H1 (cell line): ENCODE data around the gene DIP2C. TPM values are rescaled to one million over a fixed set of nuclear protein-coding genes. Genes with fewer than 3 reads are reported as not detected.

Experiments used
- CTCF ChIA-PET: fragments of 300-600 bp; sonication (Branson Sonifier 250); formaldehyde crosslinking; loops from one replicate; lab custom pipeline; 2021; ENCODE audit not compliant: partially characterized antibody; lab: Charles Lee
- POLR2A ChIA-PET: fragments of 300-600 bp; sonication (Branson Sonifier 250); formaldehyde crosslinking; loops from one replicate; lab custom pipeline; 2021; ENCODE audit warnings: inconsistent platforms; ENCODE audit not compliant: partially characterized antibody; lab: Charles Lee
- DNase-seq, 2 experiments: peaks; one replicate each; pipeline versions ENCODE4 v3.0.0 to v3.0.0-alpha.2; 2010 to 2022; ENCODE audit warnings: low spot score in 2 of 2, low read depth in 1 of 2, mixed read lengths in 1 of 2
- FAIRE-seq: peaks from 2 replicates; lab custom pipeline; 2011; peaks lifted over from hg19 to GRCh38; lab: Jason Lieb, UNC
- H2AFZ ChIP-seq: 2 replicates; pipeline ENCODE4 v1.8.1; 2012; ENCODE audit warnings: low read length, inconsistent platforms
- H2AK5ac ChIP-seq: 2 replicates; pipeline ENCODE4 v1.6.1; 2013; ENCODE audit warnings: low read depth, low read length
- H2BK120ac ChIP-seq: replicated peaks from 2 replicates; pipeline ENCODE3; 2013; ENCODE audit warnings: low read depth, low read length, inconsistent platforms
- H2BK12ac ChIP-seq: 2 replicates; pipeline ENCODE4 v1.6.1; 2013; ENCODE audit warnings: low read depth, low read length
- H2BK15ac ChIP-seq: 2 replicates; pipeline ENCODE4 v1.6.1; 2013; ENCODE audit warnings: low read length
- H2BK20ac ChIP-seq: 2 replicates; pipeline ENCODE4 v1.6.1; 2013; ENCODE audit warnings: low read length
- H2BK5ac ChIP-seq: 2 replicates; pipeline ENCODE4 v1.6.1; 2013; ENCODE audit warnings: low read depth, low read length
- H3K14ac ChIP-seq: 2 replicates; pipeline ENCODE4 v1.6.1; 2013; ENCODE audit warnings: inconsistent platforms; ENCODE audit not compliant: insufficient read length
- H3K18ac ChIP-seq: 2 replicates; pipeline ENCODE4 v1.6.1; 2013; ENCODE audit warnings: low read length; ENCODE audit errors: extremely low read depth
- H3K23ac ChIP-seq: 2 replicates; pipeline ENCODE4 v1.6.1; 2013; ENCODE audit warnings: inconsistent platforms; ENCODE audit not compliant: insufficient read length
- H3K23me2 ChIP-seq: 2 replicates; pipeline ENCODE4 v1.6.1; 2013; ENCODE audit warnings: low read depth, low read length
- H3K27ac ChIP-seq: 2 replicates; pipeline ENCODE4 v1.6.1; 2011; ENCODE audit warnings: low read depth, low read length, inconsistent platforms
- H3K27me3 ChIP-seq, 4 experiments: replicated peaks in 1 of 4; 1 replicate in 1 of 4; 2 replicates in 3 of 4; pipeline versions ENCODE4 v1.6.1 to v1.8.1; 2011 to 2013; ENCODE audit warnings: low read length in 3 of 4, mild to moderate bottlenecking in 3 of 4, inconsistent platforms in 2 of 4, mixed read lengths in 2 of 4, moderate library complexity in 1 of 4; ENCODE audit not compliant: control insufficient read depth in 3 of 4, insufficient read depth in 3 of 4; ENCODE audit errors: extremely low read depth in 1 of 4
- H3K36me3 ChIP-seq, 4 experiments: 2 replicates each; pipeline versions ENCODE4 v1.6.1 to v1.8.1; 2011 to 2013; ENCODE audit warnings: mild to moderate bottlenecking in 4 of 4, low read length in 3 of 4, moderate library complexity in 2 of 4, control low read depth in 1 of 4, inconsistent platforms in 1 of 4; ENCODE audit not compliant: insufficient read depth in 4 of 4, control insufficient read depth in 2 of 4
- H3K4ac ChIP-seq: replicated peaks from 2 replicates; pipeline ENCODE3; 2013; ENCODE audit warnings: low read length, low read depth, mixed read lengths, inconsistent platforms; ENCODE audit not compliant: insufficient read length
- H3K4me1 ChIP-seq, 4 experiments: replicated peaks in 1 of 4; 1 replicate in 1 of 4; 2 replicates in 3 of 4; pipeline versions ENCODE4 v1.6.1 to v1.8.1; 2011 to 2013; ENCODE audit warnings: low read length in 3 of 4, inconsistent platforms in 2 of 4, mixed read lengths in 1 of 4; ENCODE audit not compliant: insufficient read depth in 4 of 4, control insufficient read depth in 3 of 4
- H3K4me2 ChIP-seq, 2 experiments: 2 replicates each; pipeline versions ENCODE4 v1.6.1 to v1.8.1; 2011 to 2013; ENCODE audit warnings: low read depth in 2 of 2, low read length in 2 of 2, control low read depth in 1 of 2, inconsistent platforms in 1 of 2, mild to moderate bottlenecking in 1 of 2; ENCODE audit not compliant: insufficient read depth in 1 of 2
- H3K4me3 ChIP-seq, 4 experiments: fragments of 200-600, 300-600 bp in 1 of 4; sonication (generic), shearing (Covaris generic), sonication (Bioruptor Twin) in 1 of 4; 2 replicates each; pipeline versions ENCODE4 v1.5.1 to v1.8.1; 2011 to 2016; ENCODE audit warnings: low read length in 4 of 4, low read depth in 3 of 4, control low read depth in 2 of 4, inconsistent platforms in 2 of 4, mild to moderate bottlenecking in 2 of 4, mixed read lengths in 1 of 4, moderate library complexity in 1 of 4; ENCODE audit not compliant: insufficient read depth in 2 of 4; ENCODE audit errors: extremely low read depth in 1 of 4
- H3K56ac ChIP-seq: replicated peaks from 2 replicates; pipeline ENCODE3; 2013; ENCODE audit warnings: low read depth, mild to moderate bottlenecking, mixed read lengths, low read length, inconsistent platforms; ENCODE audit not compliant: insufficient read length
- H3K79me1 ChIP-seq: 2 replicates; pipeline ENCODE4 v1.6.1; 2013; ENCODE audit warnings: low read depth, low read length, control low read depth
- H3K79me2 ChIP-seq, 2 experiments: 2 replicates each; pipeline versions ENCODE4 v1.6.1 to v1.8.1; 2012 to 2013; ENCODE audit warnings: low read length in 2 of 2, mild to moderate bottlenecking in 2 of 2, inconsistent platforms in 1 of 2; ENCODE audit not compliant: insufficient read depth in 2 of 2, control insufficient read depth in 1 of 2
- H3K9ac ChIP-seq, 4 experiments: replicated peaks in 1 of 4; 1 replicate in 1 of 4; 2 replicates in 3 of 4; pipeline versions ENCODE4 v1.6.1 to v1.8.1; 2011 to 2013; ENCODE audit warnings: low read depth in 3 of 4, low read length in 3 of 4, control low read depth in 2 of 4, mild to moderate bottlenecking in 2 of 4, moderate library complexity in 2 of 4, inconsistent platforms in 1 of 4; ENCODE audit errors: extremely low read depth in 1 of 4
- H3K9me3 ChIP-seq, 2 experiments: 2 replicates each; pipeline versions ENCODE4 v1.6.1 to v1.8.1; 2012 to 2013; ENCODE audit warnings: mild to moderate bottlenecking in 2 of 2, moderate library complexity in 2 of 2, control low read depth in 1 of 2, inconsistent platforms in 1 of 2, low read depth in 1 of 2, low read length in 1 of 2, mixed read lengths in 1 of 2; ENCODE audit not compliant: insufficient read depth in 2 of 2
- H4K20me1 ChIP-seq, 2 experiments: replicated peaks in 1 of 2; 2 replicates each; pipeline versions ENCODE3 to v1.8.1; 2011 to 2013; ENCODE audit warnings: inconsistent platforms in 2 of 2, low read length in 2 of 2, mild to moderate bottlenecking in 1 of 2; ENCODE audit not compliant: insufficient read depth in 2 of 2, control insufficient read depth in 1 of 2
- H4K5ac ChIP-seq: 2 replicates; pipeline ENCODE4 v1.6.1; 2013; ENCODE audit warnings: low read length, low read depth, mixed read lengths, inconsistent platforms; ENCODE audit not compliant: insufficient read length
- H4K8ac ChIP-seq: 2 replicates; pipeline ENCODE4 v1.8.0; 2013; ENCODE audit warnings: mild to moderate bottlenecking, moderate library complexity, low read length, inconsistent platforms; ENCODE audit not compliant: insufficient read depth; ENCODE audit errors: extremely low read depth
- H4K91ac ChIP-seq: replicated peaks from 2 replicates; pipeline ENCODE3; 2013; ENCODE audit warnings: low read length, mixed read lengths, inconsistent platforms; ENCODE audit not compliant: insufficient read length
- ATF3 ChIP-seq: IDR thresholded peaks from 2 replicates; pipeline ENCODE4 v1.6.1; 2011; ENCODE audit warnings: low read depth, mild to moderate bottlenecking, low read length; ENCODE audit not compliant: insufficient read depth
- BCL11A ChIP-seq, 2 experiments: IDR thresholded peaks; one replicate each; pipeline ENCODE4 v1.6.1; 2011; ENCODE audit warnings: low read depth in 2 of 2, low read length in 2 of 2, mild to moderate bottlenecking in 2 of 2
- BRCA1 ChIP-seq: IDR thresholded peaks from 2 replicates; pipeline ENCODE4 v1.6.1; 2012; ENCODE audit warnings: low read depth, low read length, improper control_type of control experiment
- CBX5 ChIP-seq: fragments of 300-800, 300-1000 bp; sonication (generic); IDR thresholded peaks from 2 replicates; pipeline ENCODE4 v1.7.1; 2016; ENCODE audit warnings: antibody characterized with exemption, low read length, low read depth
- CHD1 ChIP-seq: IDR thresholded peaks from 2 replicates; pipeline ENCODE4 v1.6.1; 2012; ENCODE audit warnings: low read depth, low read length, improper control_type of control experiment
- FOSL1 ChIP-seq: IDR thresholded peaks from 2 replicates; pipeline ENCODE4 v1.6.1; 2011; ENCODE audit warnings: mild to moderate bottlenecking, low read depth, low read length, moderate library complexity; ENCODE audit not compliant: insufficient read depth
- HDAC2 ChIP-seq, 2 experiments: fragments of 300-600 bp in 1 of 2; sonication (generic) in 1 of 2; IDR thresholded peaks; 2 replicates each; pipeline ENCODE4 v1.6.1; 2011 to 2012; ENCODE audit warnings: low read depth in 2 of 2, low read length in 2 of 2, mild to moderate bottlenecking in 2 of 2, moderate library complexity in 2 of 2, borderline replicate concordance in 1 of 2, inconsistent platforms in 1 of 2
- JUN ChIP-seq: IDR thresholded peaks from 2 replicates; pipeline ENCODE4 v1.6.1; 2011; ENCODE audit warnings: low read depth, mild to moderate bottlenecking, improper control_type of control experiment, low read length
- NRF1 ChIP-seq: IDR thresholded peaks from 2 replicates; pipeline ENCODE4 v1.6.1; 2011; ENCODE audit warnings: mild to moderate bottlenecking, low read depth, low read length, improper control_type of control experiment
- POLR2A ChIP-seq, 2 experiments: IDR thresholded peaks; 1 replicate in 1 of 2; 2 replicates in 1 of 2; pipeline ENCODE4 v1.6.1; 2011; ENCODE audit warnings: low read depth in 2 of 2, low read length in 2 of 2, mild to moderate bottlenecking in 2 of 2; ENCODE audit errors: control extremely low read depth in 1 of 2
- POLR2AphosphoS5 ChIP-seq: IDR thresholded peaks from 2 replicates; pipeline ENCODE4 v1.6.1; 2011; ENCODE audit warnings: low read depth, low read length
- RFX5 ChIP-seq: IDR thresholded peaks from 2 replicates; pipeline ENCODE4 v1.6.1; 2011; ENCODE audit warnings: low read depth, low read length, improper control_type of control experiment, borderline replicate concordance
- SAP30 ChIP-seq: fragments of 300-600 bp; sonication (generic); IDR thresholded peaks from 2 replicates; pipeline ENCODE4 v1.7.1; 2012; ENCODE audit warnings: low read length, moderate library complexity, mild to moderate bottlenecking, inconsistent platforms; ENCODE audit not compliant: insufficient read depth, insufficient replicate concordance
- SP2 ChIP-seq: IDR thresholded peaks from 2 replicates; pipeline ENCODE4 v1.6.1; 2012; ENCODE audit warnings: mild to moderate bottlenecking, low read length, inconsistent platforms
- WGBS, 2 experiments: shearing (Covaris generic) in 1 of 2; methylation state at CpG; one replicate each; pipeline versions ENCODE4 v1.1.6 to v1.1.7; 2013 to 2015; ENCODE audit warnings: low lambda C conversion rate in 2 of 2, mixed read lengths in 2 of 2, inconsistent platforms in 1 of 2, low coverage in 1 of 2, missing lambda C conversion rate in 1 of 2; ENCODE audit not compliant: insufficient replicate concordance in 2 of 2, insufficient coverage in 1 of 2, insufficient read length in 1 of 2; ENCODE audit errors: extremely low coverage in 1 of 2, missing lambda C conversion rate in 1 of 2; 5-methylcytosine and 5-hydroxymethylcytosine counted together
- polyA plus RNA-seq, 7 experiments: library from polyadenylated mRNA; depleted of rRNA in 3 of 7; stranded (reverse) in 5 of 7; unstranded in 2 of 7; fragments of >200 nt in 5 of 7; fragments of 200-250 nt in 2 of 7; gene quantifications; 1 replicate in 5 of 7; 2 replicates in 1 of 7; 4 replicates in 1 of 7; pipeline versions ENCODE4 v1.2.1 to v1.2.3, GENCODE V29; 2011 to 2013; ENCODE audit warnings: missing spikeins in 2 of 7, mixed read lengths in 2 of 7
- total RNA-seq: library from RNA; stranded (reverse); fragmentation: NEBNext Ultra II Directional; extraction: Animal tissue kit (Norgen Biotek cat#: 25700); gene quantifications from 2 replicates; pipeline ENCODE4 v1.2.1, GENCODE V29; 2021

Gene DIP2C
- total and polyA plus RNA-seq, 2 of the 8 experiments (the other 6 are each of a cell fraction or from before 2014, with no cell fraction given) = 3.8 to 9.3 TPM

- Histone ChIP-seq H3K23me2 (no peaks in the 10 kb centered on the region), H3K4me2 (no peak overlapping the region), H3K14ac (no peak overlapping the region), H4K20me1 (peaks cover 0 to 7% of the 10 kb centered on the region in 2 experiments), H3K9me3 (no peaks in the 10 kb centered on the region), H3K4me3 (no peak overlapping the region), H2AK5ac (no peak overlapping the region), H2BK120ac (no peak overlapping the region), H2BK12ac (no peak overlapping the region), H2BK20ac (no peak overlapping the region), H3K23ac (no peak overlapping the region), H3K79me2 (no peaks in the 10 kb centered on the region), H3K27me3 (no peaks in the 10 kb centered on the region), H3K36me3 (no peaks in the 10 kb centered on the region), H4K5ac (no peak overlapping the region), H3K18ac (no peak overlapping the region), H3K56ac (no peak overlapping the region), H3K79me1 (no peaks in the 10 kb centered on the region), H2AFZ (no peak overlapping the region), H3K4me1 (no peaks in the 10 kb centered on the region; a peak in 1 of 7 replicates), H2BK15ac (no peak overlapping the region), H4K8ac (no peak overlapping the region; the same call in 1 of the 2 replicates), H3K27ac (no peak overlapping the region), H4K91ac (no peak overlapping the region), H3K4ac (no peak overlapping the region), H2BK5ac (no peak overlapping the region; the same call in 1 of the 2 replicates), H3K9ac (no peak overlapping the region)
- ChIA-PET CTCF (interaction anchor here (2.1 kb wide), 1 partner anchor 13 kb away, joined by 4 read pairs; no protein-coding TSS in a partner anchor), POLR2A (no interaction called here)
- WGBS, 2 experiments = 92% methylated on average over 9 of the region's 9 CpGs; no CpG with 5 or more reads in 1 of the 2 experiments
- DNase-seq (no peak), FAIRE-seq (no peak)
- TF ChIP-seq RFX5 (no peak), CBX5 (no peak), POLR2A (IDR thresholded peaks at IDR 0.05; ENCODE audit: control extremely low read depth in 1 of 2, low read depth in 2 of 2, low read length in 2 of 2) (no peak), BCL11A (IDR thresholded peaks at IDR 0.05; ENCODE audit: low read depth in 2 of 2, low read length in 2 of 2) (no peak), CHD1 (no peak), SP2 (no peak), POLR2AphosphoS5 (no peak), SAP30 (no peak), JUN (no peak), NRF1 (no peak), HDAC2 (IDR thresholded peaks at IDR 0.05; ENCODE audit: borderline replicate concordance in 1 of 2, low read depth in 2 of 2, low read length in 2 of 2) (no peak), BRCA1 (no peak), FOSL1 (no peak), ATF3 (no peak)
Observed at GRCh38 chr10:289581-289980, 399.9 kb downstream of the DIP2C start.
